Adrenal gland (tissue), 5 donors: ENCODE data around the gene PEF1.

Experiments used
- CTCF ChIP-seq, 6 experiments: fragments of 450-650 bp in 4 of 6; fragments of 200-600 bp in 2 of 6; sonication (generic) in 1 of 6; IDR thresholded peaks; 1 replicate in 5 of 6; 2 replicates in 1 of 6; pipeline versions ENCODE4 v1.5.1 to v1.8.0; 2016 to 2021; ENCODE audit warnings: antibody characterized with exemption in 6 of 6, mild to moderate bottlenecking in 2 of 6, moderate library complexity in 1 of 6
- POLR2A ChIP-seq, 2 donors: fragments of 450-650 bp; IDR thresholded peaks; one replicate each; pipeline ENCODE4 v1.6.1; 2017; ENCODE audit warnings: antibody characterized with exemption in 2 of 2, mild to moderate bottlenecking in 2 of 2, moderate library complexity in 1 of 2
- donor health status: DM: no; HTN: no; CAD: no.

GRCh38 chr1:31621498-31621820 lies 23.2 kb downstream of the PEF1 start:
- TF ChIP-seq CTCF (IDR thresholded peaks at IDR 0.05) (no peak), POLR2A (IDR thresholded peaks at IDR 0.05) (no peak)
